ENCODE results near the gene PRKCD.

The PRKCD gene

DNA sequence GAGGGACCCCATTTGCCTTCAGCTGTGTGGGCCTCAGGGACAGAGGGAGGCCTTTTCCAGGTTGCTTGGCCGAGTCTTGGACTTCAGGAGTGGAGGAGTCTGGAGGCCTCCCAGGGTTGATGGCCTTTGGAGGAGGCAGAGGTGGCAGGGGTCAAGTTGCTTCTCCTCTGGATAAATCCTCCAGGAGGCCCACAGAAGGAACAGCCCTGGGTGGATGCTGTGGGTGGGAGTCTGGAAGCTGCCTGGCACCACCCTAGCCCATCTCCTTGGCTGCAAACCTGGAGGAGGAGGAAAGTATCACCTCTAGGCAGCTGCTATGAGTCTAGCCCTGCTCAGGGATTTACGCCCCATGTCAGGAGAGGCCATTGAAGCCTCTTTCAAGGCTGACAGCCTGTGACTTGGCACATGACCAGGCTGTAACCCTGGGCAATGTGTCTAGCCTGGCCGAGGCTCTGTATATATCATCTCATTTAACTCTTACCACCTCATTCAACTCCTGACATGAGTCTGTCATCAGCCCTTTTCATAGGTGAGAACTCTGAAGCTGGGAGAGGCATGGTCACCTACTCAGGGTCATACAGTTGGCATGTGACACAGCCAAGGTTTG lies 2.9 kb upstream of the PRKCD start:
- peak overlapping the region; percentile 94 for H3K27ac ChIP-seq
- TF ChIP-seq, protein P1, sequence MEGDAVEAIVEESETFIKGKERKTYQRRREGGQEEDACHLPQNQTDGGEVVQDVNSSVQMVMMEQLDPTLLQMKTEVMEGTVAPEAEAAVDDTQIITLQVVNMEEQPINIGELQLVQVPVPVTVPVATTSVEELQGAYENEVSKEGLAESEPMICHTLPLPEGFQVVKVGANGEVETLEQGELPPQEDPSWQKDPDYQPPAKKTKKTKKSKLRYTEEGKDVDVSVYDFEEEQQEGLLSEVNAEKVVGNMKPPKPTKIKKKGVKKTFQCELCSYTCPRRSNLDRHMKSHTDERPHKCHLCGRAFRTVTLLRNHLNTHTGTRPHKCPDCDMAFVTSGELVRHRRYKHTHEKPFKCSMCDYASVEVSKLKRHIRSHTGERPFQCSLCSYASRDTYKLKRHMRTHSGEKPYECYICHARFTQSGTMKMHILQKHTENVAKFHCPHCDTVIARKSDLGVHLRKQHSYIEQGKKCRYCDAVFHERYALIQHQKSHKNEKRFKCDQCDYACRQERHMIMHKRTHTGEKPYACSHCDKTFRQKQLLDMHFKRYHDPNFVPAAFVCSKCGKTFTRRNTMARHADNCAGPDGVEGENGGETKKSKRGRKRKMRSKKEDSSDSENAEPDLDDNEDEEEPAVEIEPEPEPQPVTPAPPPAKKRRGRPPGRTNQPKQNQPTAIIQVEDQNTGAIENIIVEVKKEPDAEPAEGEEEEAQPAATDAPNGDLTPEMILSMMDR (IDR thresholded peaks at IDR 0.05) = no peak
- no peak for TF ChIP-seq ZFX (IDR thresholded peaks at IDR 0.05; ENCODE audit: borderline replicate concordance)

DNA sequence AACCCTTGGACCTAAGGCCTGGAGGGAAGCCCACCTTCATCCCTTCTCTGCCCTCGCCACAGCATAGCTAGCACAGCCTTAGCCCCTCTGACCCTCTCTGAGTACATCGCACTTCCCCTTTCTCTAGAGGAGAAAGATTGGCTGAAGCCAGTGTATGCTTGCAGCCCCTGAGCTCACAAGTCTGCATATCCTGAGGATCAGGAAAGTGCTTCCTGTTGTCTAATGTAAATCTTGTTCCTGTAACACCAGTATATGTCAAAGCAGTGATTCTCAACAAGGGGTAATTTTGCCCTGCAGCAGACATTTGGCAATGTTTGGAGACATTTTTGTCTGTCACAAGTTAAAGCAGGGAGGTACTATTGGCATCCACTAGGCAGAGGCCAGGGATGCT lies 2.2 kb upstream of the PRKCD start:
- H3K27ac ChIP-seq = peak overlapping the region; percentile 94
- TF ChIP-seq, protein P1 (IDR thresholded peaks at IDR 0.05) = no peak
- no peak for TF ChIP-seq ZFX (IDR thresholded peaks at IDR 0.05; ENCODE audit: borderline replicate concordance)

DNA sequence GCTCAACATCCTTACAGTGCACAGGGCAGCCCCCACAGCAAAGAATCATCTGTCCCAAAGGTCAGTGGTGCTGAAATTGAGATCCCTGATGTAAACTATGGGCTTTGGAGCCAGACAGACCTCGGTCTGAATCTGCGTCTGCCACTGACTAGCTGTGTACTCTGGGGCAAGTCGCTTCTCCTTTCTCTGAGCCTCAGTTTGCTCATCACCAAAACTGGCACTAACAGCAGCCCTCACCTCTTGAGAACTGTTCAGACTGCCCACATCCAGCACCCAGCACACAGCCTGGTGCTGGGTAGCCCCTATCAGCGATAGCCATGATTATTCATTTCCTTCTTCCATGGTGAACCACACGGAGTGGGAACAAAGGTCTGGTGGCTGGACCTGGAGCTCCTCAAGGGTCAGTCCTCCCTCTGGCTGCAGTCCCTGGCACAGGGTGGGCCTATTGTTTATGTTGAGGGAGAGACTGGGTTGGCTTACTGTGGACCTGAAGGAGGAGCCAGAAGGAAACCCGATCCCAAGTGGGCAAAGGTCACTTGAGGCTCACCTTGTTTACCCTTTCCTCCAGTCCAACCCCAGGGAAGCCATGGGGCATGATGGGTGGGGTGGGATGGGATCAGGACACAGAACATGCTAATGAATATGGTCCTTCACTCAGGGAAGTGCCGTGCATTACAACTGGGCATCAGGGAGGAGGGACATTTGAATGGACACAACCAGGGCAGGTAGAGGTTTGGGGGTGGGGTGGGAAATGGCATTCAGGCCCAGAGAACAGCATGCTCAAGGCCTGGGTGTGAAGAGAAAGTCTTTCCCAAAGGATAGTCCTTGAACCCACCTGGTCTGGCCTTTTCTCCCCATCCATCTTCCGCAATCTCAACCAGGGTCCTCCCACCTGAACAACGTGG lies 1.6 kb upstream of the PRKCD start:
- peak overlapping the region; percentile 94 for H3K27ac ChIP-seq
- no peak for TF ChIP-seq ZFX (IDR thresholded peaks at IDR 0.05; ENCODE audit: borderline replicate concordance)
- TF ChIP-seq, protein P1 (IDR thresholded peaks at IDR 0.05) = no peak

DNA sequence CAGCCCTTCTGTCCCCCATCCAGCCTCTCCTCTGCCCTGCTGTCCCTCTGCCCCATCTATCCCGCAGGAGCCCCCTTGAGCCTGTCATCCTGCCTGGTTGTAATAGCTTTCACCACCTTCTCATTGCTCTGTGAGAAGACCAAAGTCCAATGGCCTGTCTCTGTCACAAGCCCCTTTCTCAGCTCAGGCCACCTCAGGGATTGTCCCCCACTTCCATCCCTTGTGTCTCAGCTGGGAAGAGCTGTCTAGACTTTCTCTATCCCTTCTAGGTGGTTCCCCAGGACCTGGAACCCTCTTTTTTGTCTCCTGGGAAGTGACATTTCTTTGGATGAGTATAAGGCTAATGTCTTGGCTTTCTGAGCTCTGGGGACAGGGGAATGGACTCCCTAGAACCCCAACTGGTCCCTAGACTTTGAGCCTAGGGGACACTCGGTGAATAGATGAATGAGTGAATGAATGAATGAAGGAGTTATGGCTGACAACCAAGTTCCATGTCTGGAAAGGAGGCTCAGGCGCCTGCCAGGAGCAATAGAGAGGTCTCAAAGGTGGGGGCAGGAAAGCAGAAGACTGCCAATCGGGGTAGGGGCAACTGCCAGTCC lies 849 bp upstream of the PRKCD start:
- TF ChIP-seq, protein P1 (IDR thresholded peaks at IDR 0.05) = no peak; the same call in 1 of the 2 replicates
- no peak for TF ChIP-seq ZFX (IDR thresholded peaks at IDR 0.05; ENCODE audit: borderline replicate concordance)

DNA sequence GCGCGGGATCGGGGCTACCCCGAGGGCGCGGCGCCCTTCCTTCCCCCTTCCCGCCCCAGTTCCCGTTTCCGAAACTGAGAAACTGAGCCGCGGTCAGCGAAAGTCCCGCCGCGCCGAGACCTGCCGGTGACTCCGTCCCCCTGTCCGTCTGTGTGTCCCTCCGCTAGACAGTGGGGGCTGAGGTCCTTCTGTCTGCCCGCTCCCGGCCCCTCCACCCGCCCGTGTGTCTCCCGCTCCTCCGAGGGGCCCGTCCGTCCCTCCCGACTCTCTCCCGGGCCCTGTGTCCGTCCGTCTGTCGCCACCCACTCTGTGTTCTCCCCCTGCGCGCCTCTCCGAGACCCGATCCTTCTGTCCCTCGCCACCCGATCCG lies 426 bp downstream of the PRKCD start:
- TF ChIP-seq, protein P1 (IDR thresholded peaks at IDR 0.05) = no peak
- no peak for TF ChIP-seq ZFX (IDR thresholded peaks at IDR 0.05; ENCODE audit: borderline replicate concordance)
- peak overlapping the region; percentile 94 for H3K27ac ChIP-seq

More for the DNA sequence above, 849 bp upstream of the PRKCD start:
- H3K27ac ChIP-seq = peak overlapping the region; percentile 94

DNA sequence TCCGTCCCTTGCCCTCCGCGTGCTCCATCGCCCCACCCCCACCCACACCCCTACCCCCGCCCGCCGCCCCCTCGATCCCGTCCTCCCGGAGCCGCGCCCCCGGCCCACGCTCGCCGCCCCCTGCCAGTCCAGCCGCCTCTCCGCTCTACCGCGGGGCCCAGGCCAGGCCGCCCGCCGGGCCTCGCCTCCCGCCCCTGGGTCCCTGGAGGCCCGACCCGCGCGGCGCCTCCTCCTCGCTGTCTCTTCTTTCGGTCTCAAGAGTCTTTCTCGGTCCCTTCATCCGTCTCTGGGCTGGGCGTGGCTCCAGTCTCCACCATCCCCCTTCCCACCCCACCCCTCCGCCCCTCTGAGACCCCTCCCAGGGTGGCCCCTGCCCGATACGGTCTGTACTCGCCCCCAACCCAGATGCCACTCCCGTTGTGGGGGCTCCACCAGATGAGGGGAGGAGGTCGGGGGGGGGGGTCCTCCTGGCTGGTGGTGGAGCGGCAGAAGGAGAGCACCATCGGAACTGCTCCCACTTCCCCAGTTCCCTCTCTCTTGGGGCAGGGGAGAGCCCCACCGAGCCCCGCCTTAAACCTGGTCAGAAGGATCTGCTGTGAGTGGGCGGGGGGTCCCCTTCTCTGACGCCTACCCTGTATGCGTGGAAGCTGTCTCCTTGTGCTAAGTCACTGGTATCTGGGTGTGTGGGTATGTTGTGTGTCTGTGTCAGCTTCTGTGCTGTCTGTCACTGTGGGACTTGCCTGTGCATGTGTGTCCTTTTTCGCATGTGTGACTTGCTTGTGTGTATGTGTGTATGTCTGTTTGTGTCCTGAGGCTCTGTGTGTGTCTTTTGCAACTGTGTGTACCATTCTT lies 1.0 kb downstream of the PRKCD start:
- peak overlapping the region; percentile 94 for H3K27ac ChIP-seq
- TF ChIP-seq, protein P1 (IDR thresholded peaks at IDR 0.05) = no peak
- no peak for TF ChIP-seq ZFX (IDR thresholded peaks at IDR 0.05; ENCODE audit: borderline replicate concordance)
